Tibial nerve (tissue), 4 donors: ENCODE measurements around the gene NXPH2. TPM values are rescaled to one million over a fixed set of nuclear protein-coding genes. Genes with fewer than 3 reads are reported as not detected.
"Not testable (repeated sequence)": the region's sequence is repeated elsewhere in the genome, so short reads cannot be mapped to it uniquely, and the experiment has no call there.

Experiments
- DNase-seq, 2 donors: peaks; one replicate each; pipeline ENCODE4 v3.0.0-alpha.2; 2019; ENCODE audit warnings: low spot score in 2 of 2
- H3K27ac ChIP-seq, 4 donors: fragments of 200-600 bp; sonication (generic) in 3 of 4; one replicate each; pipeline ENCODE4 v1.5.1; 2017 to 2019; ENCODE audit warnings: mild to moderate bottlenecking in 1 of 4
- H3K27me3 ChIP-seq, 2 donors: fragments of 200-600 bp; sonication (generic) in 1 of 2; one replicate each; pipeline versions ENCODE4 v1.5.1 to v1.6.0; 2017 to 2019
- H3K36me3 ChIP-seq, 3 donors: fragments of 200-600 bp; sonication (generic); one replicate each; pipeline ENCODE4 v1.5.1; 2018 to 2019
- H3K4me1 ChIP-seq, 4 donors: fragments of 200-600 bp; sonication (generic) in 3 of 4; one replicate each; pipeline ENCODE4 v1.5.1; 2017 to 2019
- H3K4me3 ChIP-seq, 4 donors: fragments of 200-600 bp; sonication (generic) in 3 of 4; one replicate each; pipeline ENCODE4 v1.5.1; 2017 to 2019; ENCODE audit warnings: mild to moderate bottlenecking in 1 of 4, moderate library complexity in 1 of 4
- H3K9me3 ChIP-seq, 4 donors: fragments of 200-600 bp; sonication (generic) in 3 of 4; one replicate each; pipeline ENCODE4 v1.5.1; 2017 to 2019
- CTCF ChIP-seq, 5 experiments: fragments of 200-600 bp in 3 of 5; fragments of 450-650 bp in 2 of 5; sonication (generic) in 3 of 5; IDR thresholded peaks; one replicate each; pipeline ENCODE4 v1.5.1; 2016 to 2019; ENCODE audit warnings: antibody characterized with exemption in 5 of 5, mild to moderate bottlenecking in 3 of 5, moderate library complexity in 2 of 5
- EP300 ChIP-seq, 2 donors: sonication (generic); formaldehyde crosslinking; IDR thresholded peaks; one replicate each; pipeline ENCODE4 v1.6.1; 2017; ENCODE audit warnings: antibody characterized with exemption in 2 of 2, mild to moderate bottlenecking in 1 of 2
- POLR2A ChIP-seq, 2 donors: fragments of 450-650 bp; IDR thresholded peaks; one replicate each; pipeline ENCODE4 v1.6.1; 2017; ENCODE audit warnings: antibody characterized with exemption in 2 of 2, mild to moderate bottlenecking in 2 of 2, moderate library complexity in 2 of 2
- WGBS, 2 donors: methylation state at CpG; one replicate each; pipeline ENCODE4 v1.1.5; 2018; 5-methylcytosine and 5-hydroxymethylcytosine counted together
- total RNA-seq, 4 donors: library from RNA; depleted of rRNA; stranded (reverse); fragments of >200 nt; gene quantifications; one replicate each; pipeline ENCODE4 v1.1.0, GENCODE V29; 2016

NXPH2 gene
- total RNA-seq, 4 donors from 2014 or later = not detected

- H3K4me1 ChIP-seq = no peaks in the 10 kb centered on the region
- DNase-seq = no peak
- WGBS, 2 donors = 21 to 28% methylated on average over 3 of the region's 3 CpGs
- no peaks in the 10 kb centered on the region for H3K9me3 ChIP-seq
- TF ChIP-seq EP300 (IDR thresholded peaks at IDR 0.05) = no peak
- TF ChIP-seq CTCF (IDR thresholded peaks at IDR 0.05) = no peak
- TF ChIP-seq POLR2A (IDR thresholded peaks at IDR 0.05) = no peak
- no peaks in the 10 kb centered on the region for H3K27me3 ChIP-seq
- H3K27ac ChIP-seq = no peak overlapping the region
- H3K4me3 ChIP-seq = no peak overlapping the region
- H3K36me3 ChIP-seq = no peaks in the 10 kb centered on the region
Measured at GRCh38 chr2:138744713-138745112, 35.5 kb downstream of the NXPH2 start.

DNA sequence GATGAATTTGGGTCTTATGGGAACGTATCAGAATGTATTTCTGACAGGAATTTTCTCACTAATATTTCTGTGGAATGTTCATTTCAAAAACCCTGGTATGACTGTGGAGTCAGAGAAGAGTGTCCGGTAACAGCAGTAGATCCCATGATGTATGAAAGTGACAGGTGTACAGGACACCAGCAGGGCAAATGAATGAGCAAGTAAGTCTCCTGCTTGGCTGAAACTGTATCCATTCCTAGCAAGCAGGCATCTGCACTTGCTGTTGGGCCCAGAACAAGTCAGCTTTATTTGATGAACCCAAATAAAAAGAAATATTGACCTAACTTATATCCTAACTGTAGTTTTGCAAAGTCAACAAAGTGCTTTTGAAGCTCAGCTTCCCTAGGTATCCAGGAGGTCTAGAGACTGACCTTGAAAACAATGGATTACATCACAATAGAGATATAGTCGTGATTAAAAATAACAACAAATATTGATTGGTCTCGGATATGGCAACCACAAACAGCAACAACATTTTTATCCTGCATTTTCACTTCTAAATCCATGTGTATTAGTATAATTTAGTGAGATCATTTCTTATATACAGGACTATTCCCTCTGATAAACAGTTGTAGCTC, 37.6 kb downstream of the NXPH2 start:
- 75 to 81% methylated on average over 4 of the region's 4 CpGs for WGBS, 2 donors
- no peak for DNase-seq
- H3K36me3 ChIP-seq = no peaks in the 10 kb centered on the region
- H3K4me1 ChIP-seq = no peaks in the 10 kb centered on the region
- H3K27ac ChIP-seq = no peak overlapping the region
- H3K4me3 ChIP-seq = no peak overlapping the region
- H3K27me3 ChIP-seq = no peaks in the 10 kb centered on the region
- H3K9me3 ChIP-seq = no peaks in the 10 kb centered on the region
- TF ChIP-seq POLR2A (IDR thresholded peaks at IDR 0.05) = no peak
- no peak for TF ChIP-seq EP300 (IDR thresholded peaks at IDR 0.05)
- no peak for TF ChIP-seq CTCF (IDR thresholded peaks at IDR 0.05)

GRCh38 chr2:138741851-138742250, 38.3 kb downstream of the NXPH2 start:
- no peak overlapping the region for H3K27ac ChIP-seq
- no peaks in the 10 kb centered on the region for H3K27me3 ChIP-seq
- H3K4me1 ChIP-seq = no peaks in the 10 kb centered on the region
- no peaks in the 10 kb centered on the region for H3K36me3 ChIP-seq
- 93 to 98% methylated on average over 2 of the region's 2 CpGs for WGBS, 2 donors
- TF ChIP-seq EP300 (IDR thresholded peaks at IDR 0.05) = no peak
- no peak for TF ChIP-seq CTCF (IDR thresholded peaks at IDR 0.05)
- TF ChIP-seq POLR2A (IDR thresholded peaks at IDR 0.05) = no peak
- no peak for DNase-seq
- H3K9me3 ChIP-seq = peaks cover 0 to 6% (median 0%) of the 10 kb centered on the region in 4 donors
- H3K4me3 ChIP-seq = no peak overlapping the region

DNA sequence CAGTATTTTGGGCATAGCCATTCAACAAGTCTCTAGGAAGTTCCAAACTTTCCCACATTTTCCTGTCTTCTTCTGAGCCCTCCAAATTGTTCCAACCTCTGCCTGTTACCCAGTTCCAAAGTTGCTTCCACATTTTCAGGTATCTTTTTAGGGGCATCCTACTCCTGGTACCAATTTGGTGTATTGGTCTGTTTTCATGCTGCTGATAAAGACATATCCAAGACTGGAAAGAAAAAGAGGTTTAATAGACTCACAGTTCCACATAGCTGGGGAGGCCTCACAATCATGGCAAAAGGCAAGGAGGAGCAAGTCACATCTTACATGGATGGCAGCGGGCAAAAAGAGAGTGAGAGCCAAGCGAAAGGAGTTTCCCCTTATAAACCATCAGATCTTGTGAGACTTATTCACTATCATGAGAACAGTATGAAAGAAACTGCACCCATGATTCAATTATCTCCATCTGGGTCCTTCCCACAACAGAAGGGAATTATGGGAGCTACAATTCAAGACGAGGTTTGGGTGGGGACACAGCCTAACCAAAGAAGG, 43.1 kb downstream of the NXPH2 start:
- not testable (repeated sequence) for H3K27me3 ChIP-seq, H3K36me3 ChIP-seq, H3K4me3 ChIP-seq, H3K4me1 ChIP-seq, DNase-seq, H3K27ac ChIP-seq
- WGBS, 2 donors = 81 to 83% methylated on average over 3 of the region's 3 CpGs
- H3K9me3 ChIP-seq = peaks cover 0 to 17% (median 0%) of the 10 kb centered on the region in 4 donors

GRCh38 chr2:138732651-138733050, 47.5 kb downstream of the NXPH2 start:
- no peaks in the 10 kb centered on the region for H3K27me3 ChIP-seq
- peaks cover 0 to 17% (median 0%) of the 10 kb centered on the region in 4 donors for H3K9me3 ChIP-seq
- H3K4me1 ChIP-seq = no peaks in the 10 kb centered on the region
- H3K36me3 ChIP-seq = no peaks in the 10 kb centered on the region
- no peak overlapping the region for H3K27ac ChIP-seq
- no peak overlapping the region for H3K4me3 ChIP-seq
- no peak for TF ChIP-seq CTCF (IDR thresholded peaks at IDR 0.05)
- no peak for TF ChIP-seq POLR2A (IDR thresholded peaks at IDR 0.05)
- no peak for TF ChIP-seq EP300 (IDR thresholded peaks at IDR 0.05)
- WGBS, 2 donors = 67 to 68% methylated on average over 1 of the region's 1 CpG
- DNase-seq = no peak
